ENCODE results near the gene ARHGEF28.

ARHGEF28 gene

DNA sequence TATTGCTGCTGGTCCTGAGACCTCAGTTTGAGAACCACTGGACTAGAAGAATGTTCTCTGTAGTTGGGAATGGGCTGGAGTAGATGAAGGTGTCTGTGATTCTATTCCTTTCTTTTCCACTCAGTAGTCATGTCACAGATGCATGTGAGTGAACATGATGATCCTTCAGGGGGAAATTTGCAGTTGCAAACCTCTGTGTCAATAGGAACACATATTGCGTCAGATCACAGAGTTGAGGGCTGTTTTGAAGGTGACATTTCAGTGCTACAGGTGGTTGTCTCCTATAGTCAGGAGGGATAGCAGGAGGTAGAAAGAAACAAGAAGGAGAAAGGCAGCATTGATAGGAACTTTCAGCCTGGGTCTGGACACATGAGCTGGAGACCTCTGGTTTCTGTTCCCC is 239.3 kb downstream of the ARHGEF28 start:
- H3K4me3 ChIP-seq (ENCODE audit: control insufficient read depth, low read depth, low read length): no peak overlapping the region
- TF ChIP-seq, protein P1, sequence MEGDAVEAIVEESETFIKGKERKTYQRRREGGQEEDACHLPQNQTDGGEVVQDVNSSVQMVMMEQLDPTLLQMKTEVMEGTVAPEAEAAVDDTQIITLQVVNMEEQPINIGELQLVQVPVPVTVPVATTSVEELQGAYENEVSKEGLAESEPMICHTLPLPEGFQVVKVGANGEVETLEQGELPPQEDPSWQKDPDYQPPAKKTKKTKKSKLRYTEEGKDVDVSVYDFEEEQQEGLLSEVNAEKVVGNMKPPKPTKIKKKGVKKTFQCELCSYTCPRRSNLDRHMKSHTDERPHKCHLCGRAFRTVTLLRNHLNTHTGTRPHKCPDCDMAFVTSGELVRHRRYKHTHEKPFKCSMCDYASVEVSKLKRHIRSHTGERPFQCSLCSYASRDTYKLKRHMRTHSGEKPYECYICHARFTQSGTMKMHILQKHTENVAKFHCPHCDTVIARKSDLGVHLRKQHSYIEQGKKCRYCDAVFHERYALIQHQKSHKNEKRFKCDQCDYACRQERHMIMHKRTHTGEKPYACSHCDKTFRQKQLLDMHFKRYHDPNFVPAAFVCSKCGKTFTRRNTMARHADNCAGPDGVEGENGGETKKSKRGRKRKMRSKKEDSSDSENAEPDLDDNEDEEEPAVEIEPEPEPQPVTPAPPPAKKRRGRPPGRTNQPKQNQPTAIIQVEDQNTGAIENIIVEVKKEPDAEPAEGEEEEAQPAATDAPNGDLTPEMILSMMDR (IDR thresholded peaks at IDR 0.05; ENCODE audit: control insufficient read depth, insufficient read depth, low read depth, low read length, missing control alignments): no peak
- no peak for DNase-seq (ENCODE audit: low read depth)

DNA sequence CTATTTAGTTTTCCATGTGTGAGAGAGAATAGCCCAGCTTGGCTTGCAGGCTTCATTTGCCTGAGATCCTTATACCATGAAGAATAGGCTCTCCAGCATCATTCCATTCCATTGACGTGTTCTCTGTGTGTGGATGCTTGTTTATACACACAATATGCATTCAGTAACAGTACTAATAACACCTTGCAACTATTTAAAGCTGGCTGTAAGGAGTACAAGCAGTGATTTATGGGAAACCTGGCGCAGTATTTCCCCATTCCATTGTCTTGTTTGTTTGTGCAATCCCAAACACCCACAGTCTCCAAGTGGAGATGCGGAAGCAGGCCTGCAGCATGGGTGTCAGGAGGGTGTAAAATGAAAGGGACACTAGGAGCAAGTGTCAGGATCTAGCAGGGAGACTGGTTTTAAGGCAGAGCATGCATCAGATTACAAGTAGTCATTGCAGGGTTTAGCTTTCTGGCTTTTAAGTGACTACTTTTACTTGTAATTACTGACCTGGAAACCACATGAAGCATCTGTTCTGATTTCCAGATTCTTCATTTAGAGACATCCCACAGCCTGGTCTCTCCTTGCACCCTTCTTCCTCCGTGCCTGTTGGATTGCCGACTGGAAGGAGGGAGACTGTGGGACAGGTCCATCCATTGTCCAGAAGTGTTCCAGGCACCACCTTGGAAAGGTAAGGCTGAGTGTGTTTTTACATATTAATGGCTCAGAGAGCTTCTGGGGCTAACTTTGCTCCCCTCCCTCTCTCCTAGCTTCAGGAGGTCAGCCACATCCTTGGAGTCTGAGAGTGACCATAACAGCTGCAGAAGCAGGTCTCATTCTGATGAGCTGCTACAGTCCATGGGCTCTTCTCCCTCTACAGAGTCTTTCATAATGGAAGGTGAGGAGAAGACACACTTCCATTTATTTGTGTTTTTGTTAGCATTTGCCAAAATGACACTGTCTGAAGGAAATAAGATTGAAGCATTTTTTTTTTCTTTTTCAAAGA is 241.6 kb downstream of the ARHGEF28 start:
- TF ChIP-seq, protein P1 (IDR thresholded peaks at IDR 0.05; ENCODE audit: control insufficient read depth, insufficient read depth, low read depth, low read length, missing control alignments): no peak
- DNase-seq (ENCODE audit: low read depth): no peak
- no peak overlapping the region for H3K4me3 ChIP-seq (ENCODE audit: control insufficient read depth, low read depth, low read length)

DNA sequence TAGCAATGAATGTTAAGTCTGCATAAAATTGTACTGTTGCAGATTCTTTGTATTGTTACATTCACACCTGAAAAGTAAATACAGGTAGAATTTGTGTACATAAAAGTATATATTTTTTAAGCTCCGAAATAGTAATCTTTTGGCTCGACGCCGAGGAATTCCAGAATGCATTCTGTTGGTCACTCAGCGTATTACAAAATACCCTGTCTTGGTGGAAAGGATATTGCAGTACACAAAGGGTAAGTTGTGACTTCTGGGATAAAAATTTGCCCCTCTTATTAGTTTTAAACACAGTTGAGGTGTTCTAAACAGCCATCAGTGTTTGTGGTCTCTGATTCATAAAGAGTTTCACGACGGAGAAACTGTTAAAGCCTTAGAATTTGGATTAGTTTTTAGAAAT is 257.6 kb downstream of the ARHGEF28 start:
- DNase-seq (ENCODE audit: low read depth): no peak
- no peak overlapping the region for H3K4me3 ChIP-seq (ENCODE audit: control insufficient read depth, low read depth, low read length)
- TF ChIP-seq, protein P1 (IDR thresholded peaks at IDR 0.05; ENCODE audit: control insufficient read depth, insufficient read depth, low read depth, low read length, missing control alignments): no peak

DNA sequence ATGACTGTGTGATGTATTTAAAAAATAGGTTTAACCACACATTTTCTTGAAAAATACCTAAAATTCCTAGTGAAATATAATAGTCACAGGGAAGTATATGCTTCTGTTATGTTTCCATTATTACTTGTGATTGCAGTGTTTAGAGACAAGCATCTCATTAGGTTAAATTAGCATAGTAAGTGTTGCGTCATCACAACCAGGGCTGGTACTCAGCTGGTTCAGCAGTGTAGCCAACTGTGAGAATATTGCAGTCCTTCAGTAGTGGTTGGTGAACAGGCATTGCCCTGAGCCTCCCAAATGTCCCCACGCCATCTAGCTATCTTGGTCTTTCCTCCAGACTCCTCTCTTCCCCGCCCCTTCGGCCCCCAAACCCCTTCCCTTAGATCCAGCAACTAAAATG is 261.7 kb downstream of the ARHGEF28 start:
- TF ChIP-seq, protein P1 (IDR thresholded peaks at IDR 0.05; ENCODE audit: control insufficient read depth, insufficient read depth, low read depth, low read length, missing control alignments): no peak
- no peak overlapping the region for H3K4me3 ChIP-seq (ENCODE audit: control insufficient read depth, low read depth, low read length)
- DNase-seq (ENCODE audit: low read depth): no peak

DNA sequence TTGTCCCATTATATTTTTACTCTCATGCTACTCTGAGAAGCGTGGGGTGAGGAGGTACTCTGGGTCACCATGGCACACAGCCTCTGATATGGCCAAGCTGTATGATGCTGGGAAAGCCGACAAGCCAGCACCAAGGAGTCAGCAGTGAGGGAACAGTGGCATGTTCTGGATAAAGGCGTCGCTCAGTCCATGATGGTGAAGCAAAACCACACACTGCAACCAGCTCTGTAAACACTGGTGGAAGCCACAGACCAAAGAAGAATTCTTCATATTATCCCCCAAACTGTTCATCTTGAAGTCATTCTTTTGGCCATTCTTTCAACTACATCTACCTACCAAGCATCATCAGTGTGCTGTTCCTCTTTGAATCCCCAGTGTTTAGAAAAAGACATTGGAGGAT is 264.6 kb downstream of the ARHGEF28 start:
- TF ChIP-seq, protein P1 (IDR thresholded peaks at IDR 0.05; ENCODE audit: control insufficient read depth, insufficient read depth, low read depth, low read length, missing control alignments): no peak
- H3K4me3 ChIP-seq (ENCODE audit: control insufficient read depth, low read depth, low read length): no peak overlapping the region
- no peak for DNase-seq (ENCODE audit: low read depth)

DNA sequence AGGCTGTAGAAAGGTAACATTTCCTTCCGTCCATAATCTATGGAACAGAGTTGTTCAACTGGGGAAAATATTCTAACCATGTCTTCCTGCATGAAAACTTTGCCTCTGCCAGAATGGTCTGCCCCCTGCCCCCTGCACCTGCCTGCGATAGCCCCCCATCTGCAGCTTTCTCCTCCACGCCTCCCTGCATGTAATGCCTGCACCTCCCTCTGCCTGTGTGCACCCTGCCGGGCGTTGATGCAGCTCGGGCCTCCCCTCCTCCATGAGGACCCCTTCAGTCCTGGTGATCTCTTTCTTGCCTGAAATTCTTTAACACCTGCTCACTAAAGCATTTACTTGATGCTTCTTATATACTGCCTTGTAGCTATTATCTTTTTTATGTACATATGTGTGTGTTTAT is 266.2 kb downstream of the ARHGEF28 start:
- no peak for DNase-seq (ENCODE audit: low read depth)
- no peak overlapping the region for H3K4me3 ChIP-seq (ENCODE audit: control insufficient read depth, low read depth, low read length)
- TF ChIP-seq, protein P1 (IDR thresholded peaks at IDR 0.05; ENCODE audit: control insufficient read depth, insufficient read depth, low read depth, low read length, missing control alignments): no peak
